ENCODE measurements around the gene CRTAP. TPM values are rescaled to one million over a fixed set of nuclear protein-coding genes. Genes with fewer than 3 reads are reported as not detected.
"Not testable (repeated sequence)": the region's sequence is repeated elsewhere in the genome, so short reads cannot be mapped to it uniquely, and the experiment has no call there.

The CRTAP gene
- total RNA-seq, 1 donor from 2014 or later: 98.1 TPM

GRCh38 chr3:33174095-33174494 lies 60.3 kb downstream of the CRTAP start:
- no peak for DNase-seq (ENCODE audit: low read depth in 2 of 2)

DNA sequence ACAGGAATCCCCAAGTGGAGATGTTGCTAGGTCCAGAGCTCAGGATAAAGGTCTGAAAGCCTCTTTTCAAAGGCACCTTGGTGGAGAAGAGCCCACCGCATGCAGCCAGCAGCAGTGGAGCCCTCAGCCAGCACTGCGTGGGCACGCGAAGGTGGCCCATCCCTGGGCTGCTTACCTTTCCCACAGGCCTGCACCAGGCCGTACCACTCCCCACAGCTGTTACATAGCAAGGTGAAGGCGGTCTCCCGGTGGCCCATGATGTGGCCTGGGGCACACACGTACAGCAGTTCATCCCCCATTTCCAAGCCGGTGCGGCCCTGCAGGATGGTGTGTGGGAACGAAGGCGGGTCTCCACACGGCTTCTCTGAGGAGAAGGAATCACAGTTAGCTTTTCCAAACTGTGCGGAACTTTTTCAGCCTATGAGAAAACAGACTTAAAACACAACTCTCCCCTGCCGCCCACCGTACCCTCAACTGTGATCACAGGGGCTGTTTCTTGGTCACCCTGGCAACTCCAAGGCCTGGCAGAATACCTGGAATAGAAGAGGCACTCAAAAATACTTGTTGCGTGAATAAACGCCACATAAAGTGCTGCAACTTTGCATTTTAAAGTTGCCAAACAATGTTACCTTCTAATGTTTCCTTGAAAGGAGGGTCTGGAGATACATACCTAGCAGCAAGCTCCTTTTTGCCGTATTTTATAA lies 61.0 kb downstream of the CRTAP start:
- DNase-seq (ENCODE audit: low read depth in 2 of 2): no peak

- no peak for DNase-seq (ENCODE audit: low read depth in 2 of 2)
Observed at GRCh38 chr3:33179132-33179531, 65.3 kb downstream of the CRTAP start.

DNA sequence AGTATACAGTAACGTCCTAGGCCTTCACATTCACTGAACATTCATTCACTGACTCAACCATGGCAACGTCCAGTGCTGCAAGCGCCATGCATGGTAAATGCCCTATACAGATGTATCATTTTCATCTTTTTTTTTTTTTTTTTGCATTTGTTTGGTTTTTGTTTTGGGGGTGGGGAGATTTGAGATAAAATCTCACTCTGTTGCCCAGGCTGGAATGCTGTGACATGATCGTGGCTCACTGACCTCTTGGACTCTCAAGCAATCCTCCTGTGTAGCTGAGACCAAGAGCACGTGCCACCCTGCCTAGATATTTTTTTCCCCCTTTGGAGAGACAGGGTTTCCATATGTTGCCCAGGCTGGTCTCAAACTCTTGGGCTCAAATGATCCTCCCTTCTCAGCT lies 67.4 kb downstream of the CRTAP start:
- no peak for DNase-seq (ENCODE audit: low read depth in 2 of 2)

DNA sequence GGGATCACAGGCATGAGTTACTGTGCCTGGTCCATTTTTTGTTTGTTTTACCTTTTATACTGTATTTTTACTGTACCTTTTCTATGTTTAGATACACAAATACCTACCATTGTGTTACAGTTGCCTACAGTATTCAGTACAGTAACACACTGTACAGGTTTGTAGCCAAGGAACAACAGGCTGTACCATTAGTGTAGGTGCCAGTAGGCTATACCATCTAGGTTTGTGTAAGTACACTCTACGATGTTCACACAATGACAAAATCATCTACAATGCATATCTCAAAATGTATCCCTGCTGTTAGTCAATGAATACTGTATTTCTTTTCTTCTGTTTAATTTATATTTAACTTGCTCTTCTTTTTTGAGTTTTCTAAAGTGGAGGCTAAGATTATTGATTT lies 67.8 kb downstream of the CRTAP start:
- DNase-seq (ENCODE audit: low read depth in 2 of 2): not testable (repeated sequence)

DNA sequence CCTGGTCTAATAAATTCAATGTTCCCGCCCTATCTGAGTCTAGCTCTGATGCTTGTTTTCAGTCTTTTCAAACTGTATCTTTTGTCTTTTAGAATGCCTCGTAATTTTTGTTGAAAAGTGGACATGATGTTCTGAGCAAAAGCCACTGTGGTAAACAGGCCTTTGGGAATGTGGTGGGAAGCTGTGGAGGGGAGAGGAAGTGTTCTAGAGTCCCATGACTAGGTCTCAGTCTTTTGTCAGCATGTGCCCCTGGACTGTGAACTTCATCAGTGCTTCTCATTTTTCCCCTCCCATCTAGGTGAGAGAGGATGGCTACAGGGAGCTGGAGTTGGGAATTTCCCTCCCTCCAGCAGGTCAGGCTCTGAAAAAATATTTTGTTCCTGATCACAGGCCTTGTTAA lies 71.0 kb downstream of the CRTAP start:
- DNase-seq (ENCODE audit: low read depth in 2 of 2): peak; percentile 23 to 77

GRCh38 chr3:33186524-33187367 lies 72.9 kb downstream of the CRTAP start:
- peak in 1 of 2 donors; percentile 91 for DNase-seq (ENCODE audit: low read depth in 2 of 2)

DNA sequence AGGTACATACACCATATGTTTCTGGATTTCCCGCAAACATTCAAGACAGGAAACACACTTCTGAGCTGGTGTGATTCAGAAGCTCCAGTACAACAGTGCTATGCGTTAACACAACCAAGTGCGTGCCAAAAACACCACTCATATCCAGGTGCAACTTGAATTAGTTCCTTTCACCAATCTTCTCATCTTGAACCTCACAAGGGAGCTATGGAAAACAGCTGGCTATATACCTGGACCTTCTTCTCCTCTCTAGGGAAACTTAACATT lies 73.5 kb downstream of the CRTAP start:
- peak; percentile 38 to 98 for DNase-seq (ENCODE audit: low read depth in 2 of 2)

DNA sequence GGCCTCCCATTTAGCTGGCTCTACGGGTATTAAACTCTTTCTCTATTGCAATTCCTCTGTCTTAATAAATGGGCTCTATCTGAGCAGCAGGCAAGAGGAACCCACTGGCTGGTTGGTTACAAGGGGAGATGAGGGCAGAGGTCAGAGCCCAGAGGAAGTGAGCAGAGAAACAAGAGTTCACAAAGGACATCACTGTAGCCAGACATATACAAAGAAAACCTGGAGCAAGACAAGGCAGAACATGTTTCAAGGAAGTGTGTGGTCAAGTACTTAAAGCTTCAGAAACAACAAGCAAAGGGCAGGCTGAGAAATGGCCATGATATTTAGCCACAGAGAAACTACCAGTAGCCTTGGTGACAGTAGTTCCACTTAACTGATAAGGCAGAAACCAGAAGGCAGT lies 80.5 kb downstream of the CRTAP start:
- peak in 1 of 2 donors; percentile 21 for DNase-seq (ENCODE audit: low read depth in 2 of 2)

DNA sequence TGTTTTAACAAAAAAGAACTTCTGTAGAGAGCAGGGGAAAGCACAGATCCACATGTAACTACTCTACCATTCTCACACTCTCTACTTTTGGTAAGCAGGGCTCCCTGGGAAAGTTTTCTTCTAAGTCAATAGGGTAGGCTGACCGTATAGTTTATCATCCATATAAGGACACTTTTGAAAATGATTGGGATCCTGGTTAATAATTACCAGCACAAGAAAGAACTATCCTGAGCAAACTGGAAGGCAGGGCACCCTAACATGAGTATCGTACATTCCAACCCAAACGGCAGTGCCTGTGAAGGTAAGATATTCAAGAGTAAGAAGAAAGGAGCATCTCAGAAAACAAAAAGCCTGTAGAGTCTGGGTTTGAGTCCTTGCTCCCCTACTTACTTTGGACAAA lies 82.7 kb downstream of the CRTAP start:
- no peak for DNase-seq (ENCODE audit: low read depth in 2 of 2)

Other genes starting within 250 kb of the CRTAP start
- gene CCR4, start 162.4 kb upstream of the CRTAP start, total RNA-seq: under 0.01 TPM in 2 replicates
- gene GLB1, start 16.9 kb upstream of the CRTAP start, total RNA-seq: 39.5 and 50.8 TPM in 2 replicates
- gene TMPPE, start 16.9 kb upstream of the CRTAP start, total RNA-seq: 5.5 and 7.6 TPM in 2 replicates
- gene SUSD5, start 104.8 kb downstream of the CRTAP start, total RNA-seq: 0.63 and 1.7 TPM in 2 replicates
- 9.8 and 16.3 TPM in 2 replicates for gene FBXL2, start 163.4 kb downstream of the CRTAP start, total RNA-seq

Data from dermis microvascular lymphatic vessel endothelial cell (primary cell).